K562 (cell line): ENCODE measurements around the gene MADCAM1. TPM values are rescaled to one million over a fixed set of nuclear protein-coding genes. Genes with fewer than 3 reads are reported as not detected.
A peak's percentile ranks its signal among the peaks of the same experiment; 100 is the strongest.

Experiments used
- BACH1 ChIP-seq: fragments of 200-800 bp; sonication (Bioruptor generic); IDR thresholded peaks from 2 replicates; pipeline ENCODE4 v1.6.1; 2016; ENCODE audit warnings: missing genetic modification characterization, missing compliant biosample characterization
- CBX8 ChIP-seq: fragments of 200-600 bp; sonication (generic); IDR thresholded peaks from 2 replicates; pipeline ENCODE4 v1.6.1; 2012; ENCODE audit warnings: borderline replicate concordance, mixed run types, low read depth, mild to moderate bottlenecking, moderate library complexity, mixed read lengths, low read length, control low read depth, inconsistent platforms; ENCODE audit not compliant: poor library complexity, severe bottlenecking; ENCODE audit errors: extremely low read depth
- HLTF ChIP-seq: fragments of 450-650 bp; IDR thresholded peaks from 2 replicates; pipeline ENCODE4 v1.6.1; 2016
- LCOR ChIP-seq: sonication (generic); formaldehyde crosslinking; IDR thresholded peaks from 2 replicates; pipeline ENCODE4 v1.8.0; 2022; ENCODE audit warnings: mild to moderate bottlenecking, missing genetic modification reagents
- MTF1 ChIP-seq: fragments of 250-450 bp; sonication (Bioruptor Pico); IDR thresholded peaks from 2 replicates; pipeline ENCODE4 v1.9.0; 2021; ENCODE audit warnings: moderate library complexity, mild to moderate bottlenecking, inconsistent platforms, borderline replicate concordance
- NR4A1 ChIP-seq, 2 experiments: fragments of 250-450 bp in 1 of 2; fragments of 450-650 bp in 1 of 2; sonication (Bioruptor Pico) in 1 of 2; IDR thresholded peaks; 2 replicates each; pipeline versions ENCODE4 v1.4.0 to v1.6.1; 2016 to 2020; ENCODE audit warnings: mild to moderate bottlenecking in 2 of 2, missing compliant biosample characterization in 1 of 2, missing genetic modification characterization in 1 of 2, moderate library complexity in 1 of 2
- PCBP2 ChIP-seq: fragments of 200-400 bp; formaldehyde crosslinking; IDR thresholded peaks from 2 replicates; pipeline ENCODE4 v1.6.1; 2018; ENCODE audit warnings: low read length, low read depth, mild to moderate bottlenecking, moderate library complexity; ENCODE audit not compliant: poor library complexity, severe bottlenecking
- PHB ChIP-seq: fragments of 250-450 bp; sonication (Bioruptor Pico); IDR thresholded peaks from 2 replicates; pipeline ENCODE4 v1.5.0; 2021
- PRPF4 ChIP-seq: fragments of 200-400 bp; formaldehyde crosslinking; IDR thresholded peaks from one replicate; pipeline ENCODE4 v1.6.1; 2017; ENCODE audit warnings: low read length, low read depth, mild to moderate bottlenecking; ENCODE audit not compliant: insufficient read depth, poor library complexity, severe bottlenecking
- PTBP1 ChIP-seq: fragments of 200-400 bp; formaldehyde crosslinking; IDR thresholded peaks from 2 replicates; pipeline ENCODE4 v1.6.1; 2017; ENCODE audit warnings: low read depth, low read length
- RFX1 ChIP-seq: fragments of 450-650 bp; IDR thresholded peaks from 2 replicates; pipeline ENCODE4 v1.6.1; 2016; ENCODE audit warnings: mild to moderate bottlenecking, moderate library complexity
- ZNF274 ChIP-seq: IDR thresholded peaks from 2 replicates; pipeline ENCODE4 v1.6.1; 2011; ENCODE audit warnings: low read depth, mild to moderate bottlenecking, low read length, moderate library complexity, borderline replicate concordance
- ZNF436 ChIP-seq: fragments of 250-450, 450-650 bp; sonication (Bioruptor Pico); formaldehyde crosslinking; IDR thresholded peaks from 2 replicates; pipeline ENCODE4 v1.7.0; 2020; ENCODE audit warnings: mild to moderate bottlenecking
- ZNF57 ChIP-seq: fragments of 450-650 bp; formaldehyde crosslinking; IDR thresholded peaks from 2 replicates; pipeline ENCODE4 v1.4.0; 2020; ENCODE audit warnings: mild to moderate bottlenecking, moderate library complexity
- polyA plus RNA-seq, 8 experiments: library from polyadenylated mRNA; depleted of rRNA in 4 of 8; stranded (reverse) in 5 of 8; unstranded in 3 of 8; fragments of >200 nt; fragmentation: Nextera tagmentation in 2 of 8; fragmentation: Illumina TruSeq in 1 of 8; extraction: Ambion mirVana in 2 of 8; extraction: Trizol in 1 of 8; gene quantifications; 2 replicates each; pipeline versions ENCODE4 v1.2.1 to v1.2.3, GENCODE V29; 2011 to 2014; ENCODE audit warnings: inconsistent platforms in 1 of 8, missing spikeins in 1 of 8
- total RNA-seq, 7 experiments: library from RNA; depleted of rRNA in 6 of 7; stranded (reverse); fragments of >200 nt in 6 of 7; fragmentation: Illumina TruSeq in 2 of 7; extraction: Trizol in 2 of 7; gene quantifications; 2 replicates each; pipeline versions ENCODE4 v1.2.1 to v1.2.3, GENCODE V29; 2011 to 2021; ENCODE audit warnings: low replicate concordance in 1 of 7
- TF ChIP-seq, protein P1 (sequence below): sonication (generic); formaldehyde crosslinking; IDR thresholded peaks from 2 replicates; pipeline ENCODE4 v1.8.0; 2023; ENCODE audit warnings: mild to moderate bottlenecking, missing genetic modification reagents
- TF ChIP-seq, protein P2 (sequence below): fragments of 450-650 bp; IDR thresholded peaks from 2 replicates; pipeline ENCODE4 v1.6.1; 2016; ENCODE audit warnings: antibody characterized with exemption
- TF ChIP-seq, protein P3 (sequence below): sonication (generic); formaldehyde crosslinking; IDR thresholded peaks from 2 replicates; pipeline ENCODE4 v1.8.1; 2023; ENCODE audit warnings: mild to moderate bottlenecking, missing genetic modification reagents
- TF ChIP-seq, protein P4 (sequence below): fragments of 150-350 bp; conservative IDR thresholded peaks from 2 replicates; pipeline ENCODE4 v1.6.1; 2014; ENCODE audit warnings: low read length
- TF ChIP-seq, protein P5 (sequence below): fragments of 250-450 bp; sonication (Bioruptor Pico); IDR thresholded peaks from 2 replicates; pipeline ENCODE4 v1.5.0; 2021

Gene MADCAM1
- total and polyA plus RNA-seq, 9 of the 15 experiments (the other 6 are each of a cell fraction or from before 2014, with no cell fraction given): 0.09 to 0.36 (median 0.09) TPM; not detected in 6

DNA sequence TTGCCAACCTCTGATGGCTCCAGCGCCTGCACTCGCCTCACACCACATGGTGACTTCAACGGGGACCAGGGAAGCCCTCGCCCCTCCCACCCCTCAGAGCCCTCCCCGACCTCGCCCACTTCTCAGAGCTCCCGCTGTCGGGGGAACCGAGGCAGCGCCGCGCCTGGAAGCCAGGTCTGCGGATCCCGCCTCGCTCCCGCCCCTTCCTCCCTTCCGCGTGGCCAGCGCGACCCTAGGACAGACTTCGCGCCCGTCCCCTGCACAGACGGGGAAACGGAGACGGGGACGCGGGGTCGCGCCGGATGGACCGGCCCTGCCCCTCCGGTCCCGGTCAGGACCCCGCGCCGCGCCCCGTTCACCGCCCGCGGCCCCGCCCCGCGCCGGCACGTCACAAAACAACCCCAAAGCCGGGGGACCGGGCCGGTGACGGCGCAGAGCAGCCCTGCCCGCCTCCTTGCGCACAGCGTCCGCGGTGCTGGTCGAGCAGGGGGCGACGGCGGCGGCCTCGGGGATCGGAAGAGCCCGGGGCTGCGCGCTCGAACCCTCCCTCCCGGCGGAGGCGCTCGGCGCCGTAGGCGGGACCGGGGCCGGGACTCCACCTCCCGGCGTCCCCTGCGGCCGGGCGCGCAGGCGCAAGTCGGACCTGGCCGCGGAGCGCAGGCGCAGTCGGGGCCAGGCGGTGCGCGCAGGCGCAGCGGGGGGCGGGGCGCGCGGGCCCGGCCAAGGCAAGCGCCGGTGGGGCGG, 34.9 kb downstream of the MADCAM1 start (continued):
- TF ChIP-seq ZNF57 (CRISPR knock-in tag): no peak
- TF ChIP-seq LCOR (CRISPR knock-in tag): 0 out of 2 replicates have a peak, but pooled peaks have one; percentile 20
- no peak for TF ChIP-seq ZNF436 (CRISPR knock-in tag)
- no peak for TF ChIP-seq HLTF
- TF ChIP-seq, protein P1, sequence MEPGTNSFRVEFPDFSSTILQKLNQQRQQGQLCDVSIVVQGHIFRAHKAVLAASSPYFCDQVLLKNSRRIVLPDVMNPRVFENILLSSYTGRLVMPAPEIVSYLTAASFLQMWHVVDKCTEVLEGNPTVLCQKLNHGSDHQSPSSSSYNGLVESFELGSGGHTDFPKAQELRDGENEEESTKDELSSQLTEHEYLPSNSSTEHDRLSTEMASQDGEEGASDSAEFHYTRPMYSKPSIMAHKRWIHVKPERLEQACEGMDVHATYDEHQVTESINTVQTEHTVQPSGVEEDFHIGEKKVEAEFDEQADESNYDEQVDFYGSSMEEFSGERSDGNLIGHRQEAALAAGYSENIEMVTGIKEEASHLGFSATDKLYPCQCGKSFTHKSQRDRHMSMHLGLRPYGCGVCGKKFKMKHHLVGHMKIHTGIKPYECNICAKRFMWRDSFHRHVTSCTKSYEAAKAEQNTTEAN: no peak
- no peak for TF ChIP-seq ZNF274
- no peak for TF ChIP-seq PTBP1
- TF ChIP-seq, protein P2, sequence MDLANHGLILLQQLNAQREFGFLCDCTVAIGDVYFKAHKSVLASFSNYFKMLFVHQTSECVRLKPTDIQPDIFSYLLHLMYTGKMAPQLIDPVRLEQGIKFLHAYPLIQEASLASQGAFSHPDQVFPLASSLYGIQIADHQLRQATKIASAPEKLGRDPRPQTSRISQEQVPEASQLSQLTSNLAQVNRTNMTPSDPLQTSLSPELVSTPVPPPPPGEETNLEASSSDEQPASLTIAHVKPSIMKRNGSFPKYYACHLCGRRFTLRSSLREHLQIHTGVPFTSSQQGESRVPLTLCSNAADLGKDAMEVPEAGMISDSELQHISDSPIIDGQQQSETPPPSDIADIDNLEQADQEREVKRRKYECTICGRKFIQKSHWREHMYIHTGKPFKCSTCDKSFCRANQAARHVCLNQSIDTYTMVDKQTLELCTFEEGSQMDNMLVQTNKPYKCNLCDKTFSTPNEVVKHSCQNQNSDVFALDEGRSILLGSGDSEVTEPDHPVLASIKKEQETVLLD: no peak
- no peak for TF ChIP-seq MTF1
- TF ChIP-seq PHB (CRISPR knock-in tag): no peak
- TF ChIP-seq PCBP2: no peak
- TF ChIP-seq CBX8: no peak
- TF ChIP-seq NR4A1 (CRISPR knock-in tag; IDR thresholded peaks at IDR 0.05): peak; percentile 11; the same call in 1 of the 2 replicates
- no peak for TF ChIP-seq NR4A1 (tag; IDR thresholded peaks at IDR 0.05)
- no peak for TF ChIP-seq BACH1 (tag)
- no peak for TF ChIP-seq PRPF4
- TF ChIP-seq, protein P3, sequence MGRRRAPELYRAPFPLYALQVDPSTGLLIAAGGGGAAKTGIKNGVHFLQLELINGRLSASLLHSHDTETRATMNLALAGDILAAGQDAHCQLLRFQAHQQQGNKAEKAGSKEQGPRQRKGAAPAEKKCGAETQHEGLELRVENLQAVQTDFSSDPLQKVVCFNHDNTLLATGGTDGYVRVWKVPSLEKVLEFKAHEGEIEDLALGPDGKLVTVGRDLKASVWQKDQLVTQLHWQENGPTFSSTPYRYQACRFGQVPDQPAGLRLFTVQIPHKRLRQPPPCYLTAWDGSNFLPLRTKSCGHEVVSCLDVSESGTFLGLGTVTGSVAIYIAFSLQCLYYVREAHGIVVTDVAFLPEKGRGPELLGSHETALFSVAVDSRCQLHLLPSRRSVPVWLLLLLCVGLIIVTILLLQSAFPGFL: no peak
- TF ChIP-seq, protein P4, sequence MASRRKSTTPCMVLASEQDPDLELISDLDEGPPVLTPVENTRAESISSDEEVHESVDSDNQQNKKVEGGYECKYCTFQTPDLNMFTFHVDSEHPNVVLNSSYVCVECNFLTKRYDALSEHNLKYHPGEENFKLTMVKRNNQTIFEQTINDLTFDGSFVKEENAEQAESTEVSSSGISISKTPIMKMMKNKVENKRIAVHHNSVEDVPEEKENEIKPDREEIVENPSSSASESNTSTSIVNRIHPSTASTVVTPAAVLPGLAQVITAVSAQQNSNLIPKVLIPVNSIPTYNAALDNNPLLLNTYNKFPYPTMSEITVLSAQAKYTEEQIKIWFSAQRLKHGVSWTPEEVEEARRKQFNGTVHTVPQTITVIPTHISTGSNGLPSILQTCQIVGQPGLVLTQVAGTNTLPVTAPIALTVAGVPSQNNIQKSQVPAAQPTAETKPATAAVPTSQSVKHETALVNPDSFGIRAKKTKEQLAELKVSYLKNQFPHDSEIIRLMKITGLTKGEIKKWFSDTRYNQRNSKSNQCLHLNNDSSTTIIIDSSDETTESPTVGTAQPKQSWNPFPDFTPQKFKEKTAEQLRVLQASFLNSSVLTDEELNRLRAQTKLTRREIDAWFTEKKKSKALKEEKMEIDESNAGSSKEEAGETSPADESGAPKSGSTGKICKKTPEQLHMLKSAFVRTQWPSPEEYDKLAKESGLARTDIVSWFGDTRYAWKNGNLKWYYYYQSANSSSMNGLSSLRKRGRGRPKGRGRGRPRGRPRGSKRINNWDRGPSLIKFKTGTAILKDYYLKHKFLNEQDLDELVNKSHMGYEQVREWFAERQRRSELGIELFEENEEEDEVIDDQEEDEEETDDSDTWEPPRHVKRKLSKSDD: no peak
- TF ChIP-seq, protein P5, sequence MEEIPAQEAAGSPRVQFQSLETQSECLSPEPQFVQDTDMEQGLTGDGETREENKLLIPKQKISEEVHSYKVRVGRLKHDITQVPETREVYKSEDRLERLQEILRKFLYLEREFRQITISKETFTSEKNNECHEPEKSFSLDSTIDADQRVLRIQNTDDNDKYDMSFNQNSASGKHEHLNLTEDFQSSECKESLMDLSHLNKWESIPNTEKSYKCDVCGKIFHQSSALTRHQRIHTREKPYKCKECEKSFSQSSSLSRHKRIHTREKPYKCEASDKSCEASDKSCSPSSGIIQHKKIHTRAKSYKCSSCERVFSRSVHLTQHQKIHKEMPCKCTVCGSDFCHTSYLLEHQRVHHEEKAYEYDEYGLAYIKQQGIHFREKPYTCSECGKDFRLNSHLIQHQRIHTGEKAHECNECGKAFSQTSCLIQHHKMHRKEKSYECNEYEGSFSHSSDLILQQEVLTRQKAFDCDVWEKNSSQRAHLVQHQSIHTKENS: no peak
- no peak for TF ChIP-seq RFX1
